K562 (cell line): ENCODE results near the gene ZNF503. TPM values are rescaled to one million over a fixed set of nuclear protein-coding genes. Genes with fewer than 3 reads are reported as not detected.

Experiments
- BRD4 ChIP-seq: fragments of 200-600 bp; sonication (generic); IDR thresholded peaks from 2 replicates; pipeline ENCODE4 v1.6.1; 2017; ENCODE audit warnings: inconsistent platforms
- MAZ ChIP-seq, 2 experiments: fragments of 450-650 bp in 1 of 2; sonication (generic) in 1 of 2; formaldehyde crosslinking; IDR thresholded peaks in 1 of 2; conservative IDR thresholded peaks in 1 of 2; 2 replicates each; pipeline versions ENCODE4 v1.4.0 to v1.5.0; 2020; ENCODE audit warnings: mild to moderate bottlenecking in 1 of 2, missing genetic modification reagents in 1 of 2
- NBN ChIP-seq: fragments of 450-650 bp; IDR thresholded peaks from 2 replicates; pipeline ENCODE4 v1.6.1; 2016; ENCODE audit warnings: low read depth, mild to moderate bottlenecking
- PHB ChIP-seq: fragments of 250-450 bp; sonication (Bioruptor Pico); IDR thresholded peaks from 2 replicates; pipeline ENCODE4 v1.5.0; 2021
- RHOXF2B ChIP-seq: fragments of 250-450 bp; sonication (Bioruptor Pico); conservative IDR thresholded peaks from 2 replicates; pipeline ENCODE4 v1.5.1; 2021
- SMAD4 ChIP-seq: fragments of 250-450 bp; sonication (Bioruptor Pico); conservative IDR thresholded peaks from 2 replicates; pipeline ENCODE4 v1.8.0; 2021; ENCODE audit warnings: inconsistent platforms, mild to moderate bottlenecking, moderate library complexity
- SP1 ChIP-seq: sonication (generic); formaldehyde crosslinking; IDR thresholded peaks from 2 replicates; pipeline ENCODE4 v1.8.1; 2022; ENCODE audit warnings: mild to moderate bottlenecking, missing genetic modification reagents
- ZBTB7A ChIP-seq: IDR thresholded peaks from 2 replicates; pipeline ENCODE4 v1.6.1; 2011; ENCODE audit warnings: low read depth, mild to moderate bottlenecking, low read length, moderate library complexity, borderline replicate concordance; ENCODE audit not compliant: control insufficient read depth
- ZFX ChIP-seq: sonication (generic); formaldehyde crosslinking; IDR thresholded peaks from 2 replicates; pipeline ENCODE4 v1.8.0; 2022; ENCODE audit warnings: mild to moderate bottlenecking, missing genetic modification reagents, moderate library complexity
- ZNF212 ChIP-seq: fragments of 450-650 bp; formaldehyde crosslinking; IDR thresholded peaks from 2 replicates; pipeline ENCODE4 v1.4.0; 2020; ENCODE audit warnings: mild to moderate bottlenecking
- polyA plus RNA-seq, 8 experiments: library from polyadenylated mRNA; depleted of rRNA in 4 of 8; stranded (reverse) in 5 of 8; unstranded in 3 of 8; fragments of >200 nt; fragmentation: Nextera tagmentation in 2 of 8; fragmentation: Illumina TruSeq in 1 of 8; extraction: Ambion mirVana in 2 of 8; extraction: Trizol in 1 of 8; gene quantifications; 2 replicates each; pipeline versions ENCODE4 v1.2.1 to v1.2.3, GENCODE V29; 2011 to 2014; ENCODE audit warnings: inconsistent platforms in 1 of 8, missing spikeins in 1 of 8
- total RNA-seq, 7 experiments: library from RNA; depleted of rRNA in 6 of 7; stranded (reverse); fragments of >200 nt in 6 of 7; fragmentation: Illumina TruSeq in 2 of 7; extraction: Trizol in 2 of 7; gene quantifications; 2 replicates each; pipeline versions ENCODE4 v1.2.1 to v1.2.3, GENCODE V29; 2011 to 2021; ENCODE audit warnings: low replicate concordance in 1 of 7
- TF ChIP-seq, protein P1 (sequence below), 2 experiments: IDR thresholded peaks in 1 of 2; conservative IDR thresholded peaks in 1 of 2; 2 replicates each; pipeline ENCODE4 v1.6.1; 2016; ENCODE audit warnings: low read depth in 2 of 2, mild to moderate bottlenecking in 1 of 2, missing compliant biosample characterization in 1 of 2, missing genetic modification characterization in 1 of 2, moderate library complexity in 1 of 2
- TF ChIP-seq, protein P2 (sequence below): fragments of 150-350 bp; conservative IDR thresholded peaks from 2 replicates; pipeline ENCODE4 v1.6.1; 2014; ENCODE audit warnings: low read length
- TF ChIP-seq, protein P3 (sequence below): fragments of 250-450 bp; sonication (Bioruptor Pico); IDR thresholded peaks from 2 replicates; pipeline ENCODE4 v1.8.0; 2021; ENCODE audit warnings: borderline replicate concordance, mild to moderate bottlenecking, moderate library complexity; ENCODE audit not compliant: poor library complexity, severe bottlenecking
- TF ChIP-seq, protein P4 (sequence below): fragments of 250-450 bp; sonication (Bioruptor Pico); IDR thresholded peaks from 2 replicates; pipeline ENCODE4 v1.5.0; 2021; ENCODE audit warnings: mild to moderate bottlenecking, borderline replicate concordance
- TF ChIP-seq, protein P5 (sequence below), 2 experiments: fragments of 450-650 bp in 1 of 2; sonication (generic) in 1 of 2; formaldehyde crosslinking; conservative IDR thresholded peaks; 2 replicates each; pipeline versions ENCODE4 v1.4.0 to v1.8.1; 2020 to 2022; ENCODE audit warnings: mild to moderate bottlenecking in 1 of 2, missing genetic modification reagents in 1 of 2

ZNF503 gene
- total and polyA plus RNA-seq, 9 of the 15 experiments (the other 6 are each of a cell fraction or from before 2014, with no cell fraction given) = not detected

DNA sequence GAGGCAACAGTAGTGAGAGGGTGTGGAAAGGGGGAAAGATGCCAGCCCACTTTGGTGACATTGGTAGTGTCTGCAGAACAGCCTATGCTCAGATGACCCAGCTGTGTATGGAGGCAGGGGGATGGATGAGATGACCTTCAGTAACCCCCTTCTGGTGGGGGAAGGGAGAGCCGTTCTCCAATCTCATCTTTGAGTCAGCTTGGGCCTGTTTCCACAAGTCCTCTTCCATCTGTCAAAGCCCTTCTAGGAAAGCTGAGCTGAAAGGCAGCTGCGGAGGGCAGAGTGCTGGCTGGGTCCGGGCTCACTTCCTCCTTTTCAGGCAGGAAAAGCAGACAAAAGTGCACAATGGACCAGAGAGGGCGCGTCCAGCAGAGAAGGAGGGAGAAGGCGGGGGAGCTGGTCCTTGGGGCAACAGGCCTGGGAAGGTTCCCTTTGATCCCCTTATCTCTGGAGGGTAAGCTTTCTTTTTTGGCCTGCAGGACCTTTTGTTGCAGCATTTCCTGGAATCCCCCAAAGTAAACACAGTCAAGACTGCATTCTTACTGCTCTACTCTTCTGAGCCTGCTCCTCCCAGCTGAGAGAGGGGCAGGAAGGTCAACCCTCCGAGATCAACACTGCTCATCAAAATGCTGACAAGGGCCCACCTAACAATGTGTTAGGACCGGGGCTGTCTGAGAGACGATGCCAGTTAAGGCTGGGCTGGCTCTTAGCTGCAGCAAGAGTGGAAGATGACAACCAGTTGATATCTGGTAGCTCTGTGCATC, 28.6 kb upstream of the ZNF503 start (continued):
- TF ChIP-seq, protein P1, sequence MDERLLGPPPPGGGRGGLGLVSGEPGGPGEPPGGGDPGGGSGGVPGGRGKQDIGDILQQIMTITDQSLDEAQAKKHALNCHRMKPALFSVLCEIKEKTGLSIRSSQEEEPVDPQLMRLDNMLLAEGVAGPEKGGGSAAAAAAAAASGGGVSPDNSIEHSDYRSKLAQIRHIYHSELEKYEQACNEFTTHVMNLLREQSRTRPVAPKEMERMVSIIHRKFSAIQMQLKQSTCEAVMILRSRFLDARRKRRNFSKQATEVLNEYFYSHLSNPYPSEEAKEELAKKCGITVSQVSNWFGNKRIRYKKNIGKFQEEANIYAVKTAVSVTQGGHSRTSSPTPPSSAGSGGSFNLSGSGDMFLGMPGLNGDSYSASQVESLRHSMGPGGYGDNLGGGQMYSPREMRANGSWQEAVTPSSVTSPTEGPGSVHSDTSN (CRISPR knock-in tag; IDR thresholded peaks at IDR 0.05; ENCODE audit: low read depth) = no peak
- TF ChIP-seq, protein P1 (tag; conservative IDR thresholded peaks at IDR 0.05; ENCODE audit: low read depth) = 0 out of 2 replicates have a peak, but pooled peaks have one; percentile 14
- TF ChIP-seq SP1 (CRISPR knock-in tag) (no peak), ZFX (CRISPR knock-in tag) (no peak), BRD4 (no peak), ZNF212 (CRISPR knock-in tag) (no peak), NBN (peak; percentile 40; the same call in 1 of the 2 replicates), ZBTB7A (no peak), RHOXF2B (CRISPR knock-in tag) (no peak), SMAD4 (CRISPR knock-in tag) (peak; percentile 68; the same call in 1 of the 2 replicates), PHB (CRISPR knock-in tag) (no peak), MAZ (CRISPR knock-in tag; conservative IDR thresholded peaks at IDR 0.05 in 1 of 2, IDR thresholded peaks at IDR 0.05 in 1 of 2) (peak in 1 of 2 experiments; percentile 65; a peak in 2 of 4 replicates)
- TF ChIP-seq, protein P2, sequence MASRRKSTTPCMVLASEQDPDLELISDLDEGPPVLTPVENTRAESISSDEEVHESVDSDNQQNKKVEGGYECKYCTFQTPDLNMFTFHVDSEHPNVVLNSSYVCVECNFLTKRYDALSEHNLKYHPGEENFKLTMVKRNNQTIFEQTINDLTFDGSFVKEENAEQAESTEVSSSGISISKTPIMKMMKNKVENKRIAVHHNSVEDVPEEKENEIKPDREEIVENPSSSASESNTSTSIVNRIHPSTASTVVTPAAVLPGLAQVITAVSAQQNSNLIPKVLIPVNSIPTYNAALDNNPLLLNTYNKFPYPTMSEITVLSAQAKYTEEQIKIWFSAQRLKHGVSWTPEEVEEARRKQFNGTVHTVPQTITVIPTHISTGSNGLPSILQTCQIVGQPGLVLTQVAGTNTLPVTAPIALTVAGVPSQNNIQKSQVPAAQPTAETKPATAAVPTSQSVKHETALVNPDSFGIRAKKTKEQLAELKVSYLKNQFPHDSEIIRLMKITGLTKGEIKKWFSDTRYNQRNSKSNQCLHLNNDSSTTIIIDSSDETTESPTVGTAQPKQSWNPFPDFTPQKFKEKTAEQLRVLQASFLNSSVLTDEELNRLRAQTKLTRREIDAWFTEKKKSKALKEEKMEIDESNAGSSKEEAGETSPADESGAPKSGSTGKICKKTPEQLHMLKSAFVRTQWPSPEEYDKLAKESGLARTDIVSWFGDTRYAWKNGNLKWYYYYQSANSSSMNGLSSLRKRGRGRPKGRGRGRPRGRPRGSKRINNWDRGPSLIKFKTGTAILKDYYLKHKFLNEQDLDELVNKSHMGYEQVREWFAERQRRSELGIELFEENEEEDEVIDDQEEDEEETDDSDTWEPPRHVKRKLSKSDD = no peak
- TF ChIP-seq, protein P3, sequence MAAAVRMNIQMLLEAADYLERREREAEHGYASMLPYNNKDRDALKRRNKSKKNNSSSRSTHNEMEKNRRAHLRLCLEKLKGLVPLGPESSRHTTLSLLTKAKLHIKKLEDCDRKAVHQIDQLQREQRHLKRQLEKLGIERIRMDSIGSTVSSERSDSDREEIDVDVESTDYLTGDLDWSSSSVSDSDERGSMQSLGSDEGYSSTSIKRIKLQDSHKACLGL = no peak
- TF ChIP-seq, protein P4, sequence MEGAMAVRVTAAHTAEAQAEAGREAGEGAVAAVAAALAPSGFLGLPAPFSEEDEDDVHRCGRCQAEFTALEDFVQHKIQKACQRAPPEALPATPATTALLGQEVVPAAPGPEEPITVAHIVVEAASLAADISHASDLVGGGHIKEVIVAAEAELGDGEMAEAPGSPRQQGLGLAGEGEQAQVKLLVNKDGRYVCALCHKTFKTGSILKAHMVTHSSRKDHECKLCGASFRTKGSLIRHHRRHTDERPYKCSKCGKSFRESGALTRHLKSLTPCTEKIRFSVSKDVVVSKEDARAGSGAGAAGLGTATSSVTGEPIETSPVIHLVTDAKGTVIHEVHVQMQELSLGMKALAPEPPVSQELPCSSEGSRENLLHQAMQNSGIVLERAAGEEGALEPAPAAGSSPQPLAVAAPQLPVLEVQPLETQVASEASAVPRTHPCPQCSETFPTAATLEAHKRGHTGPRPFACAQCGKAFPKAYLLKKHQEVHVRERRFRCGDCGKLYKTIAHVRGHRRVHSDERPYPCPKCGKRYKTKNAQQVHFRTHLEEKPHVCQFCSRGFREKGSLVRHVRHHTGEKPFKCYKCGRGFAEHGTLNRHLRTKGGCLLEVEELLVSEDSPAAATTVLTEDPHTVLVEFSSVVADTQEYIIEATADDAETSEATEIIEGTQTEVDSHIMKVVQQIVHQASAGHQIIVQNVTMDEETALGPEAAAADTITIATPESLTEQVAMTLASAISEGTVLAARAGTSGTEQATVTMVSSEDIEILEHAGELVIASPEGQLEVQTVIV (CRISPR knock-in tag) = no peak
- TF ChIP-seq, protein P5, sequence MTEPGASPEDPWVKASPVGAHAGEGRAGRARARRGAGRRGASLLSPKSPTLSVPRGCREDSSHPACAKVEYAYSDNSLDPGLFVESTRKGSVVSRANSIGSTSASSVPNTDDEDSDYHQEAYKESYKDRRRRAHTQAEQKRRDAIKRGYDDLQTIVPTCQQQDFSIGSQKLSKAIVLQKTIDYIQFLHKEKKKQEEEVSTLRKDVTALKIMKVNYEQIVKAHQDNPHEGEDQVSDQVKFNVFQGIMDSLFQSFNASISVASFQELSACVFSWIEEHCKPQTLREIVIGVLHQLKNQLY (CRISPR knock-in tag; conservative IDR thresholded peaks at IDR 0.05) = no peak
